Sigmoid colon (tissue), 7 donors: ENCODE measurements around the gene CAPNS1. TPM values are rescaled to one million over a fixed set of nuclear protein-coding genes. Genes with fewer than 3 reads are reported as not detected.
"Not testable (repeated sequence)": the region's sequence is repeated elsewhere in the genome, so short reads cannot be mapped to it uniquely, and the experiment has no call there.

ENCODE experiments used
- DNase-seq: peaks from one replicate; pipeline ENCODE4 v3.0.0-alpha.2; 2019
- H3K27ac ChIP-seq, 4 donors: fragments of 200-600 bp; sonication (generic); one replicate each; pipeline ENCODE4 v1.5.1; 2016 to 2019; ENCODE audit warnings: mild to moderate bottlenecking in 1 of 4
- H3K27me3 ChIP-seq, 3 donors: fragments of 200-600 bp; sonication (generic); one replicate each; pipeline ENCODE4 v1.5.1; 2019; ENCODE audit warnings: mild to moderate bottlenecking in 1 of 3
- H3K36me3 ChIP-seq, 4 donors: fragments of 200-600 bp; sonication (generic); one replicate each; pipeline ENCODE4 v1.5.1; 2016 to 2019
- H3K4me1 ChIP-seq, 4 donors: fragments of 200-600 bp; sonication (generic); one replicate each; pipeline ENCODE4 v1.5.1; 2017 to 2019
- H3K4me3 ChIP-seq, 4 donors: fragments of 200-600 bp; sonication (generic); one replicate each; pipeline ENCODE4 v1.5.1; 2017 to 2019; ENCODE audit warnings: mild to moderate bottlenecking in 2 of 4, moderate library complexity in 1 of 4
- H3K9me3 ChIP-seq, 4 donors: fragments of 200-600 bp in 3 of 4; sonication (generic) in 3 of 4; one replicate each; pipeline versions ENCODE4 v1.5.1 to v1.6.1; 2013 to 2019
- CTCF ChIP-seq, 4 experiments: fragments of 450-650 bp in 3 of 4; fragments of 200-600 bp in 1 of 4; IDR thresholded peaks; one replicate each; pipeline ENCODE4 v1.5.1; 2016 to 2019; ENCODE audit warnings: antibody characterized with exemption in 4 of 4, mild to moderate bottlenecking in 3 of 4, moderate library complexity in 2 of 4
- EP300 ChIP-seq, 4 donors: sonication (generic); formaldehyde crosslinking; IDR thresholded peaks; one replicate each; pipeline ENCODE4 v1.6.1; 2017; ENCODE audit warnings: antibody characterized with exemption in 4 of 4
- POLR2A ChIP-seq, 2 donors: fragments of 450-650 bp; IDR thresholded peaks; one replicate each; pipeline ENCODE4 v1.6.1; 2016; ENCODE audit warnings: antibody characterized with exemption in 2 of 2, mild to moderate bottlenecking in 2 of 2, moderate library complexity in 2 of 2
- POLR2AphosphoS5 ChIP-seq, 4 donors: sonication (generic); formaldehyde crosslinking; IDR thresholded peaks; one replicate each; pipeline ENCODE4 v1.6.1; 2017; ENCODE audit warnings: antibody characterized with exemption in 4 of 4
- WGBS, 2 donors: extraction: QIAGEN DNeasy Blood & Tissue Kit; methylation state at CpG; one replicate each; pipeline ENCODE4 v1.1.7; 2013; 5-methylcytosine and 5-hydroxymethylcytosine counted together
- intact Hi-C: fragments of 100-400 bp; cut with DNase I; formaldehyde crosslinking; loops from one replicate; pipeline ENCODE4 v1.15.1; 2023
- polyA plus RNA-seq, 3 donors: library from polyadenylated mRNA; stranded (reverse); fragments of 200-250 nt; gene quantifications; one replicate each; pipeline ENCODE4 v1.2.3, GENCODE V29; 2013
- total RNA-seq, 4 donors: library from RNA; depleted of rRNA; stranded (reverse); fragments of >200 nt; gene quantifications; one replicate each; pipeline ENCODE4 v1.1.0, GENCODE V29; 2016
- donor health status: healthy with polysubstance abuse.
- donor health status: Bipolar disorder and iron deficiency.
- donor health status: healthy.

Gene CAPNS1
- total and polyA plus RNA-seq, 7 donors, result 101 to 938 (median 116) TPM

- intact Hi-C loops, result no loop called here
- Histone ChIP-seq H3K27me3 (no peaks in the 10 kb centered on the region), H3K4me3 (no peak overlapping the region), H3K9me3 (no peaks in the 10 kb centered on the region), H3K27ac (no peak overlapping the region), H3K36me3 (peaks cover 0 to 6% (median 0%) of the 10 kb centered on the region in 4 donors), H3K4me1 (no peaks in the 10 kb centered on the region)
- TF ChIP-seq POLR2AphosphoS5 (IDR thresholded peaks at IDR 0.05) (no peak), CTCF (IDR thresholded peaks at IDR 0.05) (no peak), EP300 (IDR thresholded peaks at IDR 0.05) (no peak), POLR2A (IDR thresholded peaks at IDR 0.05) (no peak)
- DNase-seq, result no peak
- WGBS, 2 donors, result 93% methylated on average over 7 of the region's 7 CpGs
These were observed 21.1 kb downstream of the CAPNS1 start for GRCh38 chr19:36160821-36161596.

GRCh38 chr19:36163813-36164212 lies 23.9 kb downstream of the CAPNS1 start:
- peaks cover 0 to 16% (median 0%) of the 10 kb centered on the region in 4 donors for H3K36me3 ChIP-seq
- no peaks in the 10 kb centered on the region for H3K9me3 ChIP-seq
- WGBS, 2 donors, result 95 to 97% methylated on average over 12 of the region's 12 CpGs
- no peak overlapping the region for H3K27ac ChIP-seq
- no peak overlapping the region for H3K4me3 ChIP-seq
- DNase-seq, result no peak
- no peaks in the 10 kb centered on the region for H3K4me1 ChIP-seq
- TF ChIP-seq POLR2A (IDR thresholded peaks at IDR 0.05) (no peak), CTCF (IDR thresholded peaks at IDR 0.05) (no peak), EP300 (IDR thresholded peaks at IDR 0.05) (no peak), POLR2AphosphoS5 (IDR thresholded peaks at IDR 0.05) (no peak)
- no peaks in the 10 kb centered on the region for H3K27me3 ChIP-seq
- intact Hi-C loops, result no loop called here

- DNase-seq, result no peak
- Histone ChIP-seq H3K4me3 (no peak overlapping the region), H3K9me3 (no peaks in the 10 kb centered on the region), H3K4me1 (peaks cover 0 to 4% (median 2%) of the 10 kb centered on the region in 4 donors), H3K36me3 (peaks cover 0 to 16% (median 0%) of the 10 kb centered on the region in 4 donors), H3K27me3 (no peaks in the 10 kb centered on the region), H3K27ac (peak overlapping the region; percentile 21 to 67 (median 38))
- TF ChIP-seq POLR2A (IDR thresholded peaks at IDR 0.05), result no peak
- no peak for TF ChIP-seq POLR2AphosphoS5 (IDR thresholded peaks at IDR 0.05)
- no peak for TF ChIP-seq CTCF (IDR thresholded peaks at IDR 0.05)
- no peak for TF ChIP-seq EP300 (IDR thresholded peaks at IDR 0.05)
- WGBS, 2 donors, result 14 to 56% methylated on average over 9 of the region's 9 CpGs
- intact Hi-C loops, result no loop called here
These were observed 29.4 kb downstream of the CAPNS1 start for GRCh38 chr19:36169084-36169760.

GRCh38 chr19:36172852-36173251 lies 33.0 kb downstream of the CAPNS1 start:
- intact Hi-C loops, result no loop called here
- Histone ChIP-seq H3K9me3 (no peaks in the 10 kb centered on the region), H3K27me3 (no peaks in the 10 kb centered on the region), H3K36me3 (no peaks in the 10 kb centered on the region), H3K4me3 (no peak overlapping the region), H3K27ac (no peak overlapping the region), H3K4me1 (peaks cover 0 to 4% (median 2%) of the 10 kb centered on the region in 4 donors)
- no peak for DNase-seq
- TF ChIP-seq CTCF (IDR thresholded peaks at IDR 0.05) (no peak), POLR2AphosphoS5 (IDR thresholded peaks at IDR 0.05) (no peak)
- 90 to 94% methylated on average over 5 of the region's 5 CpGs for WGBS, 2 donors

- DNase-seq, H3K4me3 ChIP-seq, H3K36me3 ChIP-seq, H3K27ac ChIP-seq, H3K9me3 ChIP-seq, H3K27me3 ChIP-seq, intact Hi-C loops, H3K4me1 ChIP-seq: not testable (repeated sequence)
- WGBS, 2 donors, result 87 to 88% methylated on average over 8 of the region's 8 CpGs
These were observed 34.0 kb downstream of the CAPNS1 start for GRCh38 chr19:36173846-36174245.

GRCh38 chr19:36179077-36179476 lies 39.2 kb downstream of the CAPNS1 start:
- H3K4me1 ChIP-seq, H3K4me3 ChIP-seq, H3K27me3 ChIP-seq, DNase-seq, H3K27ac ChIP-seq, H3K9me3 ChIP-seq, intact Hi-C loops: not testable (repeated sequence)
- H3K36me3 ChIP-seq, result peaks cover 3 to 19% (median 8%) of the 10 kb centered on the region in 4 donors
- 45 to 59% methylated on average over 2 of the region's 2 CpGs for WGBS, 2 donors
